Measurements from ENCODE around the gene CD300LB. TPM values are rescaled to one million over a fixed set of nuclear protein-coding genes. Genes with fewer than 3 reads are reported as not detected.

Gene CD300LB
- total RNA-seq, 4 donors from 2014 or later: 0.33 to 36.4 (median 0.88) TPM; not detected in 1

DNA sequence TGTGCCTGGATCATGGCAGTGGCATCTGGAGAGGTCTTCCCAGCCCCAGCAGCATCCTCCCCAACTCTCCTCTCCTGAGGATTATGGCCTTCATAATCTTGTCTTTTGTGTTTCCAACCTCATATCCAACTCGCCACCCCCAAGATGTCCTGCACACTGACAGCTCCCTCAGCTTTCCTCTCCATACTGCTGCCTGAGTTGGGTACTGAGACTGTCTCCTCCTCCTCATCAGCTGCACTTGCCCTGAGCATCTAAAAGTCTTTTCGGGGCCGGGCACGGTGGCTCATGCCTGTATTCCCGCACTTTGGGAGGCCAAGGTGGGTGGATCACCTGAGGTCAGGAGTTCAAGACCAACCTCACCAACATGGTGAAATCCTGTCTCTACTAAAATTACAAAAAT lies 2.0 kb downstream of the CD300LB start:
- TF ChIP-seq, protein P1, sequence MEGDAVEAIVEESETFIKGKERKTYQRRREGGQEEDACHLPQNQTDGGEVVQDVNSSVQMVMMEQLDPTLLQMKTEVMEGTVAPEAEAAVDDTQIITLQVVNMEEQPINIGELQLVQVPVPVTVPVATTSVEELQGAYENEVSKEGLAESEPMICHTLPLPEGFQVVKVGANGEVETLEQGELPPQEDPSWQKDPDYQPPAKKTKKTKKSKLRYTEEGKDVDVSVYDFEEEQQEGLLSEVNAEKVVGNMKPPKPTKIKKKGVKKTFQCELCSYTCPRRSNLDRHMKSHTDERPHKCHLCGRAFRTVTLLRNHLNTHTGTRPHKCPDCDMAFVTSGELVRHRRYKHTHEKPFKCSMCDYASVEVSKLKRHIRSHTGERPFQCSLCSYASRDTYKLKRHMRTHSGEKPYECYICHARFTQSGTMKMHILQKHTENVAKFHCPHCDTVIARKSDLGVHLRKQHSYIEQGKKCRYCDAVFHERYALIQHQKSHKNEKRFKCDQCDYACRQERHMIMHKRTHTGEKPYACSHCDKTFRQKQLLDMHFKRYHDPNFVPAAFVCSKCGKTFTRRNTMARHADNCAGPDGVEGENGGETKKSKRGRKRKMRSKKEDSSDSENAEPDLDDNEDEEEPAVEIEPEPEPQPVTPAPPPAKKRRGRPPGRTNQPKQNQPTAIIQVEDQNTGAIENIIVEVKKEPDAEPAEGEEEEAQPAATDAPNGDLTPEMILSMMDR (IDR thresholded peaks at IDR 0.05; ENCODE audit: low read depth): no peak

DNA sequence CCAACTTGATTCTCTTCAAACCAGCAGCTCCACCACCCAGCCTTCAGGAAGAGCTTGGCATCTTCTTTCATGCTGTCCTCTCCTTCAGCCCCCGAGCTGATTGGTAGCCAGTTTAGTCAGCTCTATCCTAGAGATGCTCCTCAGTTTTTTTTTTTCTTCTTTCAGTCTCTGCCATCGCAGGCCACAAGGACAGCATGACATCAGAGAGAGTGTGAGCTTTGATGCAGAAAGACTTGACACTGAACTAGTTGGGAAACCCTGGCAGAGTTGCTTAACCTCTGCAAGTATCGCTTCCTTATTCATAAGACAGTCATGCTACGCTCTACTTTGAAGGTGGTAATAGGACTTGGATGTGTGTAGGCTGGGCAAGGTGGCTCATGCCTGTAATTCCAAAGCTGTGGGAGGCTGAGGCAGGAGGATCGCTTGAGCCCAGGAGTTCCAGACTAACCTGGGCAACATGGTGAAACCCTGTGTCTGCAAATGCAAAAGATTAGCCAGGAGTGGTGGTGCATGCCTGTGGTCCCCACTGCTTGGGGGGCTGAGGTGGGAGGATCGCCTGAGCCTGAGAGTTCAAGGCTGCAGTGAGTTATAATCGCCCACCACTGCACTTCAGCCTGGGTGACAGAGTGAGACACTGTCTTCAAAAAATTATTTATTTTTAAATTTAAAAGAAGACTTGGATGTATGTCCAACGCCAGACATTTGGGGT lies 2.6 kb downstream of the CD300LB start:
- TF ChIP-seq, protein P1 (IDR thresholded peaks at IDR 0.05; ENCODE audit: low read depth): no peak

DNA sequence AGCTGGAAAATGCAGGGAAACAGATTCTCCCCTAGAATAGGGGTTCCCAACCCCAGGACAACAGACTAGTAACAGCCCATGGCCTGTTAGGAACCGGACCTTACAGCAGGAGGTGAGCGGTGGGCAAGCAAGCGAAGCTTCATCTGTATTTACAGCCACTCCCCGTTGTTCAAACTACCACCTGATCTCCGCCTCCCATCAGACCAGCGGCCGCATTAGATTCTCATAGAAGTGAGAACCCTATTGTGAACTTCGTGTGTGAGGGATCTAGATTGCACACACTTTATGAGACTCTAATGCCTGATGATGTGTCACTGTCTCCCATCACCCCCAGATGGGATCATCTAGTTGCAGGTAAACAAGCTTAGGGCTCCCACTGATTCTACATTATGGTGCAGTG lies 3.5 kb downstream of the CD300LB start:
- TF ChIP-seq, protein P1 (IDR thresholded peaks at IDR 0.05; ENCODE audit: low read depth): no peak

DNA sequence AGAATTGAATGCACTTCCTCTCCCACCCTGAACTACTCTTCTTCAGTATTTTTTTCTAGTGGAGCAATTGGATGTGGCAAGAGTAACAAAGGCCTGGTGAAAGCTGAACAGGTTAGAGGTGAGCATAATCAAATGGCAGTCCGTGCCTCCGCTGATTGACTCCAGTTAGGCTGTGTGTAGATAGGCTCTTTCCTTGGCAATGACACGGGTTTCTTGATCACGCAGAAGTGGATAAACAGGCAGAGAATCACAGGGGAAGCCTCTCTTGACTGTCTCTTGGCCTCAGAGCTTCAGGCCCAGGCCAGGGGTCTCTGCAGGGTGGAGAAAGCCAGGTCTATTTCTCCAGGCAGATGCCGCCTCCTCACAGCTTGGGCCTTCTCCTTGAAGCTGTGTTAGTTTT lies 4.2 kb downstream of the CD300LB start:
- TF ChIP-seq, protein P1 (IDR thresholded peaks at IDR 0.05; ENCODE audit: low read depth): no peak

DNA sequence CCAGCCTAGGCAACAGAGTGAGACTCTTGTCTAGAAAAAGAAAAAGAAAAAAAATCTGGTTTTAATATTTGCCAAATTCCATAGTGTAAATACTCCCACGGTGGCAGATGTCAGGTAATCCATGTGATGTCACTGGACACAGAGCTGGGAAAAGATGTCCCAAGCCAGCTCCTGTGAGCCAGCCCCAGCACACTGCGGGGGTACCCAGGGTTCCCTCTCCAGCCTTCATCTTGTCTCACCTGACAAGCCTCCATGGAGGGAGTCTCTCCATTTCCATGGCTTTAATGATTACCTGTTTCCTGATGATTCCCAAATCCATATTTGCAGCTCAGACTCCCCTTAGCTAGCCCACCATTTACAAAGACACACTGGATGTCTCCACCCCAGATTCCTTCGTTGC lies 4.6 kb downstream of the CD300LB start:
- TF ChIP-seq, protein P1 (IDR thresholded peaks at IDR 0.05; ENCODE audit: low read depth): no peak

DNA sequence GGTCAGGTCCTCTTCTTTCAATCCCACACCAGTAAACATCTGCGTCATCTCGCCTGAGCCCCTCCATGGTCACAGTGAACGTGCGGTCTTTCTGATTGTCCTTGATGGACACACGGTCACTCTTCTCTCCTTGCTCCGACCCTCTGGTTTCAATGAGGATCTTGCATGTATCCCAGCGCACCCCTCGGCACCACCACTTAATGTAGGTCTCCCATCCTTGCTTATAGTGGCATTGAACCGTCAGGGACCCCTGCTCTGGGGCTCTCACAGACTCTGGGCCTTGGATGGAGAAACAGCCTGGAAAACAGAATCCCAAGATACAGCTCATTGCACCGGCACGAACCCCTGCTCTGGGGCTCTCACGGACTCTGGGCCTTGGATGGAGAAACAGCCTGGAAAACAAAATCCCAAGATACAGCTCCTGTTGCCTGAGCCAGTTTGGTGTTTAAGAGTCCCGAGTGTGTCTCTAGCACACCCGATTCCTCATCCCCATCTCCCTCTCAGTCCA lies 5.4 kb downstream of the CD300LB start:
- TF ChIP-seq, protein P1 (IDR thresholded peaks at IDR 0.05; ENCODE audit: low read depth): no peak

DNA sequence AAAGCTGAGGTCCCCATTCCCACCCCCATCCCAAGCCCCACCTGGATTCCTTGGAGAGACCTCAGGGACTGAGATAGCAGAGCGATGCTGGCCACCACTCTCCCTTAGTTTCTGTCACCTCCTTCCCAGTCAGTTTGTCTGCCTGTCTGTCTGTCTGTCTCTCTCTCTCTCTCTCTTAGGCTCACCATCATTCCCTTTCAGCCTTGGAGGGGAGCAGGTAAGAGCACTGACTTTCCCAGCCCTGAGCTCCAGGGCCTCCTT lies 5.9 kb downstream of the CD300LB start:
- TF ChIP-seq, protein P1 (IDR thresholded peaks at IDR 0.05; ENCODE audit: low read depth): no peak

All from subcutaneous adipose tissue (tissue), 4 donors.